C4-2B (cell line): ENCODE results near the gene PHACTR1.

Experiments used
- H3K27ac ChIP-seq: fragments of 450-650 bp; 2 replicates; pipeline ENCODE4 v1.5.1; 2017
- ZFX ChIP-seq: fragments of 450-650 bp; IDR thresholded peaks from 2 replicates; pipeline ENCODE4 v1.6.1; 2017
- TF ChIP-seq, protein P1 (sequence below): fragments of 450-650 bp; conservative IDR thresholded peaks from 2 replicates; pipeline ENCODE4 v1.5.1; 2017; ENCODE audit warnings: mild to moderate bottlenecking

PHACTR1 gene

DNA sequence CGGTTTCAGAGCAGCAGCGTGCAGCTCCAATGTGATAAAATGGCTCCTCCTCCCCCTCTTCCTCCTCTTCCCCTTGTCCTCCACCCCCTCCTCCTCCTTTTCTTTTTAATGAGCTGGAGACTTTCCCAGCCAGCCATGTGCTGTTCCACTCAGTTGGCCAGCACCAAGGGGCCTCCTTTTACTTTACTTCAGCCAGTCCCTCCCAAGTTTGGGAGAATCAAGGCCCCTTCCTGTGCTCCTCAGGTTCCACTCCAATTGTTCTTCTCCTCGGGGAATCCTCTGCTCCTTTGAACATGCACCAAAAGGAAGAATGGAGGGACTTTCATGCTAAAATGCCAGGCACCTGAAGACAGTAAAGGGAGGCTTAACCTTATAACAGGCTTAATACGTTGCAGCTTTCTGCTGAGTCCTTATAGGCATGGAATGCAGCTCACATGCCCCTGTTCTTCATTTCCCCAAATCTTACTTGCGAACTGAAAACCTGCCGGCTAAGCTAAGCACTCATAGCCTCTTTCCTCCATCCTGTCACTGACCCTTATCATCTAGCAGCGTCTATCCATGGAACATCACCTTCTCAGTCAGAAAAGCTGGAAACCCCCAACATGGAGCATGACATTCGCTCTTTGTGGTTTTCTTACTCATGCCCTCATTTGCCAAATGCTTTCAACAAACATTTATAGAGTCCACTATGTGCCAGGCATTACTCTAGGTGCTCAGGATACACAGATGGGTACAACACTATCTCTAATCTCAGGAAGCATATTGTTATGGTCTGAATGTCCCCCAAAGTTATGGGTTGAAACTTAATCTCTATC lies 170.6 kb downstream of the PHACTR1 start:
- no peak for TF ChIP-seq ZFX
- TF ChIP-seq, protein P1, sequence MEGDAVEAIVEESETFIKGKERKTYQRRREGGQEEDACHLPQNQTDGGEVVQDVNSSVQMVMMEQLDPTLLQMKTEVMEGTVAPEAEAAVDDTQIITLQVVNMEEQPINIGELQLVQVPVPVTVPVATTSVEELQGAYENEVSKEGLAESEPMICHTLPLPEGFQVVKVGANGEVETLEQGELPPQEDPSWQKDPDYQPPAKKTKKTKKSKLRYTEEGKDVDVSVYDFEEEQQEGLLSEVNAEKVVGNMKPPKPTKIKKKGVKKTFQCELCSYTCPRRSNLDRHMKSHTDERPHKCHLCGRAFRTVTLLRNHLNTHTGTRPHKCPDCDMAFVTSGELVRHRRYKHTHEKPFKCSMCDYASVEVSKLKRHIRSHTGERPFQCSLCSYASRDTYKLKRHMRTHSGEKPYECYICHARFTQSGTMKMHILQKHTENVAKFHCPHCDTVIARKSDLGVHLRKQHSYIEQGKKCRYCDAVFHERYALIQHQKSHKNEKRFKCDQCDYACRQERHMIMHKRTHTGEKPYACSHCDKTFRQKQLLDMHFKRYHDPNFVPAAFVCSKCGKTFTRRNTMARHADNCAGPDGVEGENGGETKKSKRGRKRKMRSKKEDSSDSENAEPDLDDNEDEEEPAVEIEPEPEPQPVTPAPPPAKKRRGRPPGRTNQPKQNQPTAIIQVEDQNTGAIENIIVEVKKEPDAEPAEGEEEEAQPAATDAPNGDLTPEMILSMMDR, result no peak
- no peak overlapping the region for H3K27ac ChIP-seq

GRCh38 chr6:12890171-12890790 lies 173.7 kb downstream of the PHACTR1 start:
- no peak overlapping the region for H3K27ac ChIP-seq
- TF ChIP-seq, protein P1, result peak; percentile 87
- TF ChIP-seq ZFX, result no peak

DNA sequence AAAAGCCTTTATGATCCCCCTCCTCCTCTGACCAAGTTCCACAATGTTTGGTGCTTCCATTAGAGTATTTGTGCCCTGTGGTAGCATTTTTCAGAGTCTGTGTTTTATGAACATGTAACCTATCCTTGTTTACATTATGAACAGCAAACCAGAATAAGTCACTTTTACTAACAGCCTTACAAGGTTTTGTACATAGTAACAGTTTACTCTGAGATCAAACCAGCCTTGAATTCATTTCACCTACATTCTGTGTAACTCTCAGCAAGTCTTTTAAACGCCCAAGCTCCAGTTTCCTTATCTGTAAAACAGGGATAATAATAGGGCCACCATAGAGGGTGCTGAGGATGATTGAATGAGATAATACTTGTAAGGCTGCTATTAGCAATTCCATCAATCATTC lies 175.0 kb downstream of the PHACTR1 start:
- H3K27ac ChIP-seq, result no peak overlapping the region
- no peak for TF ChIP-seq ZFX
- TF ChIP-seq, protein P1, result no peak

DNA sequence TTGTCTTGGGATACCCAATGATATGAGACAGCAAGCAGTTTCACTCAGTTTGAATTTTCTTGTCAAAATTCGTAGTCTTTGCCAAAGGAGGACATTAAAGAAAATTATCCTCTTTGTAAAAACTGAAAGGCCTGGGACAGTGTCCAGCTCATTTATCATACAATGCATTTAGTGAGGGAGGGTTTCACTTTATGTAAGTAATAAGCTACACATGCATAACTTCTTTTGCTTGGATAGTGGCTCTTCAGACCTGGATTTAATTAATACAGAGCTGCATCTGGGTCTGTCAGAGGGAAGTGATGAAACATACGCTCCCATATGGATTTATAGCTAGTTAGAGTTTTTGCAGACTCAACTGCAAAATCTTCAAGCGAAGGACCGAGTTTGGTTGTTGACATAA lies 175.6 kb downstream of the PHACTR1 start:
- TF ChIP-seq, protein P1, result no peak
- TF ChIP-seq ZFX, result no peak
- H3K27ac ChIP-seq, result no peak overlapping the region

GRCh38 chr6:12893036-12893435 lies 176.5 kb downstream of the PHACTR1 start:
- no peak overlapping the region for H3K27ac ChIP-seq
- TF ChIP-seq, protein P1, result no peak
- TF ChIP-seq ZFX, result no peak

DNA sequence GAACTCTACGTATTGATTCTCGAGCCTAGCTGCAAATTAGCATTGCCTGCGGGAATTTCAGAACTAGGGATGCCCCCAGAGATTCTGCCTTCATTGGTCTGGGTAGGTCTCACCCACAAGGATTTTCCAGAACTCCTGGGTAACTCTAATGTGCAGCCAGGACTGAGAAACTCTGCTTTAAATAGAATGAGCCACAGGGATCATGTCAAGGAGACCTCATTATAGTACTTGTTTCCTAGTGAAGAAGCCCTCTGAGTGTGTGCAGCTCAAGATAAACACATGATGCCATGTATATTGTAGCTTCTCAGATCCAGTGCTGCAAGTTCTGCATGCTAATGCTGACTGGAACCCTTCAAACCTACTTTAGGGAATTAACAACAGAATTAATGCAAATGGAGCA lies 179.2 kb downstream of the PHACTR1 start:
- H3K27ac ChIP-seq, result no peak overlapping the region
- TF ChIP-seq, protein P1, result no peak
- no peak for TF ChIP-seq ZFX

- TF ChIP-seq, protein P1, result no peak
- TF ChIP-seq ZFX, result no peak
Measured at GRCh38 chr6:12896208-12896733, 179.7 kb downstream of the PHACTR1 start.

More at GRCh38 chr6:12896208-12896733, 179.7 kb downstream of the PHACTR1 start:
- H3K27ac ChIP-seq, result no peak overlapping the region
